AG10803 (cell line): ENCODE results near the gene TAF11L14.
"Not testable (repeated sequence)": the region's sequence is repeated elsewhere in the genome, so short reads cannot be mapped to it uniquely, and the experiment has no call there.

Source experiments
- DNase-seq: peaks from one replicate; pipeline ENCODE4 v3.0.0; 2010; ENCODE audit warnings: low read depth
- H3K4me3 ChIP-seq: 2 replicates; pipeline ENCODE4 v1.5.1; 2011; ENCODE audit warnings: mild to moderate bottlenecking, low read length, control low read depth
- CTCF ChIP-seq: conservative IDR thresholded peaks from 2 replicates; pipeline ENCODE4 v1.5.1; 2011; ENCODE audit warnings: mild to moderate bottlenecking, low read length, control low read depth, inconsistent platforms

Gene TAF11L14

GRCh38 chr5:17634160-17634559 lies at the start of gene TAF11L14:
TSS of gene TAF11L14 (plus strand) at chr5:17634460.
- no peak within 1 kb of the TSS for H3K4me3 ChIP-seq
- no peak for DNase-seq
- TF ChIP-seq CTCF: no peak

- not testable (repeated sequence) for DNase-seq, H3K4me3 ChIP-seq
These were observed 48.6 kb upstream of the TAF11L14 start, which contains the start of gene TAF11L7 for GRCh38 chr5:17585658-17586057. TSS of gene TAF11L7 (minus strand) at chr5:17585758.

- H3K4me3 ChIP-seq, DNase-seq: not testable (repeated sequence)
These were observed 43.4 kb upstream of the TAF11L14 start, which contains the start of gene TAF11L8 for GRCh38 chr5:17590860-17591259. TSS of gene TAF11L8 (minus strand) at chr5:17590960.

- DNase-seq, H3K4me3 ChIP-seq: not testable (repeated sequence)
These were observed 40.0 kb upstream of the TAF11L14 start, which contains the start of gene TAF11L9 for GRCh38 chr5:17594255-17594654. TSS of gene TAF11L9 (minus strand) at chr5:17594394.

GRCh38 chr5:17597728-17598127 lies 36.5 kb upstream of the TAF11L14 start, which contains the start of gene TAF11L10:
TSS of gene TAF11L10 (minus strand) at chr5:17597828.
- DNase-seq, H3K4me3 ChIP-seq: not testable (repeated sequence)

- not testable (repeated sequence) for DNase-seq
These were observed 30.4 kb upstream of the TAF11L14 start, which contains the start of gene TAF11L11 for GRCh38 chr5:17603880-17604279. TSS of gene TAF11L11 (plus strand) at chr5:17604183.

GRCh38 chr5:17604951-17605350 lies 29.3 kb upstream of the TAF11L14 start:
- no peak for DNase-seq
- no peak overlapping the region for H3K4me3 ChIP-seq
- TF ChIP-seq CTCF: no peak

More at GRCh38 chr5:17603880-17604279, 30.4 kb upstream of the TAF11L14 start, which contains the start of gene TAF11L11:
- H3K4me3 ChIP-seq: not testable (repeated sequence)

GRCh38 chr5:17607461-17607860 lies 26.8 kb upstream of the TAF11L14 start:
- not testable (repeated sequence) for DNase-seq, H3K4me3 ChIP-seq

- H3K4me3 ChIP-seq, DNase-seq: not testable (repeated sequence)
These were observed 24.2 kb upstream of the TAF11L14 start, which contains the start of gene TAF11L12 for GRCh38 chr5:17610092-17610491. TSS of gene TAF11L12 (plus strand) at chr5:17610392.

GRCh38 chr5:17614872-17615605 lies 19.2 kb upstream of the TAF11L14 start:
- no peak for TF ChIP-seq CTCF
- no peak for DNase-seq
- H3K4me3 ChIP-seq: no peak overlapping the region

GRCh38 chr5:17619354-17619753 lies 14.9 kb upstream of the TAF11L14 start:
- H3K4me3 ChIP-seq: no peak overlapping the region
- TF ChIP-seq CTCF: no peak
- DNase-seq: no peak
